Stimulated activated CD8-positive, alpha-beta memory T cell treated with anti-CD3 and anti-CD28 coated beads, Interleukin-12 subunit alpha, Interleukin-12 subunit beta, amount 100 ng/mL, for 24 hours (primary cell): ENCODE results near the gene PLA2G15.

Experiments
- DNase-seq: peaks from one replicate; pipeline ENCODE4 v3.0.0-alpha.2; 2020; ENCODE audit errors: extremely low read depth

The PLA2G15 gene

GRCh38 chr16:68298907-68299561 lies 53.9 kb downstream of the PLA2G15 start:
- DNase-seq, result no peak

- no peak for DNase-seq
Observed at GRCh38 chr16:68299571-68300453, 54.6 kb downstream of the PLA2G15 start.

GRCh38 chr16:68300734-68301459 lies 55.7 kb downstream of the PLA2G15 start:
- DNase-seq, result no peak

- no peak for DNase-seq
Observed at GRCh38 chr16:68306633-68307032, 61.5 kb downstream of the PLA2G15 start.

- DNase-seq, result no peak
Observed at GRCh38 chr16:68309799-68310198, 64.6 kb downstream of the PLA2G15 start.

GRCh38 chr16:68310437-68310773 lies 65.2 kb downstream of the PLA2G15 start:
- DNase-seq, result no peak
